HG02973 (cell line): ENCODE data around the gene FOXE1.

Source experiments
- ATAC-seq: cut with Tn5 transposase; IDR thresholded peaks from one replicate; pipeline ENCODE4 v1.9.1; 2021; ENCODE audit warnings: moderate library complexity; ENCODE audit not compliant: unreplicated experiment

Gene FOXE1

GRCh38 chr9:97853056-97853843 lies at the start of gene FOXE1:
Gene FOXE1 (plus strand): TSS chr9:97853226. CDS start chr9:97853915, 689 bp downstream.
- ATAC-seq = no peak

DNA sequence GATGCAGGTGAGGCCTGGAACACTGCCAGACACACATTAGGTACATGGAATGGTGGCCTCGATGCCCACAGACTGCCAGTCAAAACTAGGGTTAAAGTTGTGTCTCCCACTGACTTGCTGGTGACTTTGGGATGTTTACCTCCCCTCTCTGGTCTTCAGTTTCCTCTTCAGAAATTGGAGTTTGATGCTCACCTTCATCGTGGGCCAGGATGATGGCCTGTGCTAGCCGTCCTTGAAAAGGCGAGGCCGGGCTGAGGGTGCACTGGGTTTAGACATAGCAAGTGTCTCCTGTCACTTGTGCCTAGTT lies 49.0 kb upstream of the FOXE1 start:
- no peak for ATAC-seq

DNA sequence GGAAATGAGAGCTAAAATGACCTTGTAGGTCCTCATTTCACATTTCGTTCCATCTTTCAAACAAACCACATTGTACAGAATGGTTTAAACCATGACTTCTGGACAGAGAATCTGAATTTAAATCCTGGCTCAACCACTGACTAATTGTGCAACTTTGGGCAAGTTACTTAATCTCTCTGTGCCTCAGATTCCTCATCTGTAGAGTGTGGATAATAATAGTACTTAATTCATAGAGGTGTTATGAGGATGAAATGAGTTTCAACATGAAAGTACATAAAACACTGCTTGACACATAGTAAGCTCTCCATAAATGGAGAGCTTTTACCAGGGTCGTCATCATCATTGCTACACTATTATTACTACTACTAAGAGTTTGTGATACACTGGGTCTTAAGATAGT lies 46.3 kb upstream of the FOXE1 start:
- no peak for ATAC-seq

DNA sequence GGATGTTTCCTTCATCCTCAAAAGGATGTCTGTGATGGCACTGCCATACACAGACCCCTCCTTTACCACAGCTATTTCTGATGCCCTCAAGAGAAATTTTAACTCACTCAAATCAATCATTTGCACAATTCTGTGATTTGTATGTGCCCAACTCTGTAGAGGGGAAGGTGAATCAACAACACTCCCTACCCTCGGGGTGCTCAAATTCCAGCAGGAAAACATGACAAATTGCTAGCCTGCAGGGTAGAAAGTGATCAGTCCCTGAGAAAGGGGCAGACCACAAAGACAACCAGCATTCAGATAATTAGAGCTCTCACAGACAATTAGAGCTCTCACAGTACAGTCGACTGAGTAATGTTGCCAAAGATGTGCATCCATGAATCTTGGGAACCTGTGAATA lies 45.3 kb upstream of the FOXE1 start:
- no peak for ATAC-seq

DNA sequence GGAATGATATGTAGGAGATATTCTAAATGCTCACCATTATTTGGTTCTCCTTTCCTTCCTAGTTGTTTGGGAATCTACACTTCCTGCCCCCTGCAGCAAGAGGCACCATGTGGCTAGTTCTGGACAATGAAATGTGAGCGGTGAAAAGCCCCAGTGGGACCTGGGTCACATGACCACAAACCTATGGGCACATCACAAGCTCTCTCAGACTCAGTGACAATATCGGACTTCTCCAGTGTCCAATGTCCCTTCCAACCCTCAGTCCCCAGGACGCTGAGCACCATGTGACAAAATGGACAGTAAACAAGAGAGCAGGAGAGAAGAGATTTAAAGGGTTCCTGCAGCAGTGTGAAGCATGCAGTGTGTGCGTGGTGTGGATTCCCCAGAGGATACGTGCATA lies 44.6 kb upstream of the FOXE1 start:
- no peak for ATAC-seq

- no peak for ATAC-seq
Measured at GRCh38 chr9:97808972-97809371, 44.1 kb upstream of the FOXE1 start.

GRCh38 chr9:97809666-97810344 lies 43.2 kb upstream of the FOXE1 start:
- no peak for ATAC-seq

- ATAC-seq = no peak
Measured at GRCh38 chr9:97811533-97812246, 41.3 kb upstream of the FOXE1 start.

DNA sequence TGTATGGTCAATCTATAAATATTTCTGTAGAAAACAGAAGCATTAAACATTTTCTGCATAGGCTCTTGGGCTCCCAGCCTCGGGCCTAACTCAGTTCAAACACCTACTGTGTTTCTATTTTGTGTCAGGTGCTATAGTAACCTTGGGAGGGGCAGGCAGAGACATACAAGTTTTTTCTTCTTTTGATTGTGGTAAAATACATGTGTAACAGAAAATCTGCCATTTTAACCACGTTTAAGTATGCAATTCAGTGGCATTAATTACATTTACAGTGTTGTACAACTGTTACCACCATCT lies 40.8 kb upstream of the FOXE1 start:
- no peak for ATAC-seq

DNA sequence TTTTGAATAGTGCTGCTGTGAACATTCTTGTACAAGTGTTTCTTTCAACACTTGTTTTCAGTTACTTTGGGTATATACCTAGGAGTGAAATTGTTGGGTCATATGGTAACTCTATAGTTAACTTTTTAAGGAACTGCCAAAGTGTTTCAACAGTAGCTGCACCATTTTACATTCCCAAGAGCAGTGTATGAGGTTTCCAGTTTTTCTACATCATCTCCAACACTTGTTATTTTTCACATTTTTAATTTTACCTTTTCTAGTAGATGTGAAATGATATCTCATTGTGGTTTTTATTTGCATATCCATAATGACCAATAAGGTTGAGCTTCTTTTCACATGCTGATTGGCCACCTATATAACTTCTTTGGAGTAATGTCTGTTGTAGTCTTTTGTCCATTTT lies 40.0 kb upstream of the FOXE1 start:
- no peak for ATAC-seq

DNA sequence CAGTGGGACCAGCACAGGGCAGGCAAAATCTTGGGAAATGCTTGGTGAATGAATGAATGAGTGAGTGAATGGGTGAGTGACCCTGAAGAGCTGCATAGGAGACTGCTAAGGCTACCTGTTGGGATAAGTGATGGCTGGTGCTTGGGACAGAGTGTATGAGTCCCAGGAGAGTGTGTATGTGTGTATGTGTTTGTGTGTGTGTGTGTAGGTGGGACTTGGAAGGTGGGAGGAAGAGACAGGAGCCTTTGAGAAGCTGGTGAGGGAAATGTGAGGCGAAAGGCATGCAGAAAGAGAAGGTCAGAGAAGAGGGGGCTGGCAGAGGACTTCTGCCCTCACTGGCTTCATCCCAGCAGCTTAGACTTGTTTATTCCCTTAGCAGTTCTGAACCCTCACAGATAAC lies 33.3 kb upstream of the FOXE1 start:
- no peak for ATAC-seq

- ATAC-seq = no peak
Measured at GRCh38 chr9:97820373-97820772, 32.7 kb upstream of the FOXE1 start.

DNA sequence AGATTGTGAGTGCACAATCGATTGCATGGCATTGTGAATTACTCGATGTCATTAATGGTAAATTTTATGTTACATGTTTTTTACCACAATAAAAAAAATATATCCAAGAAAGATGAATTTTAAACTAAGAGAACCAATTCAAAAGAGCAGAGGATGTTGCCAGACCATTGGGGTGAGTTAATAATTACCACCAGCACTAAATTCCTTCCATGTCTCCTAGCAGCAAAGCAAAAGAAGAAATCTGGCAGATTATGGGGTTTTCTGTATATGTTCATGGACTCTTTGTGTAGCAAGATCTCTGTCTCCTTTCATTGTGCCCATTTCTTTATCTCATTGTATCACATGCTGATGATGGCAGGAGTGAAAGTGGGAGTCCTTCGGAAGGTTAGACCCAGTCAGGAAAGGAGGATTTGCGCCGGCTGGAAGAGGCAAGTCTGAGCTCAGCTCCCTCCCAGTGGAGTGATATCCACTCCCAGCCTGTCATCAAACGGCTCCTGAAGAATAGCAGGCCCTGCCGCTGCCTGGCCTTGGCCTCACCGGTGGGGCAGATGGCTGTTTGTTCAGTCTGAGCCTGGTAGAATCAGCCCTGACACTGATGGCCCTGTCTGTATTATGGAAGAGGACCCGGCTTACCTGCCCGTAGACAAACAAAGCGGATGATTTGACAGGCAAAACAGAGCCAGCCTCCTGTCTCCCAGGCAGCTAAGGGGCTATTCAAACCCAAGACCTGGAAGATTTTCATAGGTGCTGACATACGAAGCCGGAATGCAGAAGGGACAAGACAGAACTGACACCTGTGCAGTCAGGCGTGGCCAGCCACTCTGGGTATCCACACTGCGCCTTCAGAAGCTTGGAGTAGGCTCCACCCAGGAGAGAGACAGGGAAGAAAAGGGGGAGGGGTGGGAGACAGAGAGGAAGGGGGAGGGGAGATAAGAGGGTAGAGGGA lies 21.9 kb upstream of the FOXE1 start:
- no peak for ATAC-seq

DNA sequence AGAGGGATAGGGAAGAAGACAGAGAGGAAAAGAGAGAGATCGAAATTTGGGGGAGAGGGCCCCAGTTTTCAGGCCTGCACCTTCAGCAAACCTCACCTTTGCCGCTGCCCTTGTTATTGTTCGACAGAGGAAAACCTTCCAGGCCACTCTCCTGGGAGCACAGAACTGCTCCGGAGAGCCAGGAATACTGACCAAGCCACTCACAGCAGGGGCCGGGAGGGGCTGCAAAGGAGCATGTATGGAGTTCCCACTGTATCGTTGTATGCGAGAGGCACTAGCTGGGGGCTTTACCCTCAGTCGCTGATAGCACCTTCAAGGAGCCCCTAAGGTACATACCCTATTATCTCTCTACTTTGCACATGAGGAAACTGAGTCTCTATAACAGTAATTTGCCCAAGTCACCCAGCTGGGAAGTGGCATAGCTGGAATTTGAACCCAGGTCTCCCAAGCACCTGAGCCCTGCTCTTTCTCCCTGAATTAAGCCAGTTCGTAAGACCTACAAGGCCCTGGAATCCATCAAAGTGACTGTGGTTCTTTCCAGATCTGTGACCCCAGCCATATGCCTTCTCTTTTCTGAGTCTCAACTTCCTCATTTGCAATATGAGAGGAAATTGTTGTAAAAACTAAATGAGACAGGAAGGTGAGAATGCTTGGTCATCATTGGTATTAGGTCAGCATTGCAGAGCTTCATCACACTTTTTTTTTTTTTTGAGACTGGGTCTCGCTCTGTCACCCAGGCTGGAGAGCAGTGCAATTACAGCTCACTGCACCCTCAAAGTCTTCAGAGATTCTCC lies 21.0 kb upstream of the FOXE1 start:
- no peak for ATAC-seq

DNA sequence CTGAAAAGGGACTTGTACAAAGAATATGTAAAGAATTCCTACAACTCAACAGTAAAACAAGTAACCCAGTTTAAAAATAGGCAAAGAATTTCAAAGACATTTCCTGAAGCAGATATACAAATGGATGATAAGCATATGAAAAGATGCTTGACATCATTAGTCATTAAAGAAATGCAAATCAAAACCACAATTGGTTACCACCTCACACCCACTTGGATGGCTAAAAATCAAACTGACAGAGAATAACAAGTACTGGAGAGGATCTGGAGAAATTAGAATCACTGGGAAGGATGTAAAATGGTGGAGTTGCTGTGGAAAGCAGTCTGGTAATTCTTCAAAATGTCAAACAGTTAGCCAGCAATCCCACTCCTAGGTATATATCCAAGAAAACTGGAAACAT lies 12.5 kb upstream of the FOXE1 start:
- ATAC-seq = no peak

- ATAC-seq = no peak
Measured at GRCh38 chr9:97842960-97843359, 10.1 kb upstream of the FOXE1 start.

DNA sequence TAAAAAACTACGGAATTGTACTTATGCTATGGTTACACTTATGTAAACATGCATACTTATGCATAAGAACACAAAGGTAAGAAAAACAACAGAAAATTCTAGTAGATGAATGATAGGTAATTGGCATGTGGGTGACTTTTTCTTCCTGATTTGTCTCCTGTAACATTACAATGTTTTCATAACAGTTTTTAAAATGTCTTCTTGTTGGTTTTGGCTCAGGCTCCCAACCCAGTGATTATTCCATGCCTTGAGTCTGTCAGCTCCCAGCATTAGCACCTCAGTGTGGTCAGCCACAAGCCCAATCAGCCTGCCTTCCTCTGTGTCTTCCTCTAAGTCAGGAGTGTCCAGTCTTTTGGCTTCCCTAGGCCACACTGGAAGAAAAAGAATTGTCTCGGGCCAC lies 7.9 kb upstream of the FOXE1 start:
- ATAC-seq = no peak

DNA sequence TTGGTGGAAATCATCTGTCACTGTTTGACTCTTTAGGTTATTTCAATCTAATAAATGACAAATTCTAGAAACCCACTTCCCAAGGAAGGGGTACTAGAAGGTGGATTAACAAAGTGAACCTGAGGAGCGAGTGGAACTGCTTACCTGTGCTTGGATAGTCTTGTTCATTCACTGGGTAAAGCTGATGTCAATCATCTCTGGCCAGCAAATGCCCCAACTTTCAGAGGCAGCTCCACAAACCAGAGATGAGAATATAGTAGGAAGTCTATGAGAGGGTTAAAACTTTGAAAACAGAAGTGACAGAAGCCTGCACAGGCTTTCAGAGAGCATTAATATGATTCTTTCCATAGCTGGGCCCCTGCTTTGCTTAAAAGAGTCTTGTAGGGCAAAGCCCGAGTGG lies 7.3 kb upstream of the FOXE1 start:
- no peak for ATAC-seq

GRCh38 chr9:97846347-97846746 lies 6.7 kb upstream of the FOXE1 start:
- ATAC-seq = no peak

DNA sequence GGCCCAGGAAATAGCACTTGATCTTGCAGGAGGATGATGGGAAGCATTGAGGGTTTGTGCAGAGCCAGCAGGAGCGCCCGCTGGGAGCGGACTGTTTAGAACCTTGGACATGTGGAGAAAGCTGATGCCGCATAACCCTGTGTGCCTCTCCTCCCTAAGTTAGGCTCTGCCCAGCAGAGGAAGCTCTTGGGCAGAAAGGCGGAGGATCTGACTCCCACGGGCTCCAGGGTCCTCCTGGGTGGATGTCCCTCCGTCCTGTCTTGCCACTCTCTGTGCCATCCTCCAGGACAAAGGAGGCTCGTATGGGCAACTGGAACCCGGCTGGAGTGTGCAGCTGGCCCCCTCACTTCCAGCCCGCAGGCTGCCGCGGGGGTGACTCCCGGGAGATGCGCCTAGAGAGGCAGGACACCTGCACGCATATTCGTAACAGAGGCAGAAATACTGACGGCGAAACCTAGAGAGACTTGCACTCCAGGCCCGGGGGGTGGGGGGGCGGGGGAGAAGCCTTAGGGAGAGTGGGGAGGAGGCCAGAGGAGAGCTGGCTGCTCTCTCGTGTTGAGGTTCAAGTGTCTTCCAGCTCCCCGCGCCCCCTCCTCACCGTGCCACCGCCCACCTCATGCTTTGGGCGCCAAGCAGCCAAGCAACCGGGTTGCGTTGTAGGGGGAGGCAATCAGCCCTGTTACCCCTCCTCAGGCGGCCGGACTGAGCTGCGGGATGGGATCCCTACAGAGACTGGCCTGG lies 5.4 kb upstream of the FOXE1 start:
- no peak for ATAC-seq
